HepG2 (cell line): Measurements from ENCODE around the gene GOT1. TPM values are rescaled to one million over a fixed set of nuclear protein-coding genes. Genes with fewer than 3 reads are reported as not detected.

Experiments used
- FOXM1 ChIP-seq: sonication (generic); formaldehyde crosslinking; IDR thresholded peaks from 2 replicates; pipeline ENCODE4 v1.5.0; 2020; ENCODE audit warnings: missing genetic modification reagents
- IRX3 ChIP-seq: sonication (generic); formaldehyde crosslinking; IDR thresholded peaks from 2 replicates; pipeline ENCODE4 v1.8.1; 2023; ENCODE audit warnings: mild to moderate bottlenecking, low read depth, missing genetic modification reagents, borderline replicate concordance
- JUND ChIP-seq: sonication (generic); formaldehyde crosslinking; IDR thresholded peaks from 2 replicates; pipeline ENCODE4 v1.8.0; 2022; ENCODE audit warnings: mild to moderate bottlenecking, missing genetic modification reagents
- MIER3 ChIP-seq: IDR thresholded peaks from 2 replicates; pipeline ENCODE4 v1.6.1; 2016; ENCODE audit warnings: missing compliant biosample characterization, borderline replicate concordance
- NFYB ChIP-seq: sonication (generic); formaldehyde crosslinking; IDR thresholded peaks from 2 replicates; pipeline ENCODE4 v1.4.0; 2020; ENCODE audit warnings: missing genetic modification reagents
- PAX8 ChIP-seq: sonication (generic); formaldehyde crosslinking; IDR thresholded peaks from 2 replicates; pipeline ENCODE4 v1.8.0; 2022; ENCODE audit warnings: mild to moderate bottlenecking, missing genetic modification reagents, borderline replicate concordance
- PHF8 ChIP-seq: sonication (generic); formaldehyde crosslinking; IDR thresholded peaks from 2 replicates; pipeline ENCODE4 v1.5.0; 2020; ENCODE audit warnings: missing genetic modification reagents
- TBP ChIP-seq: sonication (generic); formaldehyde crosslinking; IDR thresholded peaks from 2 replicates; pipeline ENCODE4 v1.5.0; 2020; ENCODE audit warnings: missing genetic modification reagents
- TCF12 ChIP-seq, 2 experiments: fragments of 450-650 bp in 1 of 2; sonication (generic) in 1 of 2; formaldehyde crosslinking in 1 of 2; IDR thresholded peaks; 2 replicates each; pipeline versions ENCODE4 v1.6.1 to v1.8.0; 2017 to 2022; ENCODE audit warnings: antibody characterized with exemption in 1 of 2, mild to moderate bottlenecking in 1 of 2, missing genetic modification reagents in 1 of 2, moderate library complexity in 1 of 2
- XBP1 ChIP-seq: sonication (generic); formaldehyde crosslinking; IDR thresholded peaks from 2 replicates; pipeline ENCODE4 v1.5.0; 2020; ENCODE audit warnings: missing genetic modification reagents
- ZFP82 ChIP-seq: sonication (generic); formaldehyde crosslinking; IDR thresholded peaks from 2 replicates; pipeline ENCODE4 v1.5.1; 2020; ENCODE audit warnings: mild to moderate bottlenecking, missing genetic modification reagents, borderline replicate concordance
- ZIK1 ChIP-seq: sonication (generic); formaldehyde crosslinking; IDR thresholded peaks from 2 replicates; pipeline ENCODE4 v1.5.0; 2020; ENCODE audit warnings: mild to moderate bottlenecking, low read depth, missing genetic modification reagents, borderline replicate concordance
- ZNF143 ChIP-seq: sonication (generic); formaldehyde crosslinking; IDR thresholded peaks from 2 replicates; pipeline ENCODE4 v1.4.0; 2020; ENCODE audit warnings: missing genetic modification reagents
- ZNF180 ChIP-seq: sonication (generic); formaldehyde crosslinking; IDR thresholded peaks from 2 replicates; pipeline ENCODE4 v1.4.0; 2020; ENCODE audit warnings: low read depth, missing genetic modification reagents, borderline replicate concordance
- ZNF251 ChIP-seq: sonication (generic); formaldehyde crosslinking; IDR thresholded peaks from 2 replicates; pipeline ENCODE4 v1.9.0; 2021; ENCODE audit warnings: mild to moderate bottlenecking, missing genetic modification reagents
- ZNF432 ChIP-seq: sonication (generic); formaldehyde crosslinking; IDR thresholded peaks from 2 replicates; pipeline ENCODE4 v1.5.0; 2020; ENCODE audit warnings: missing genetic modification reagents, mild to moderate bottlenecking, borderline replicate concordance
- polyA plus RNA-seq, 8 experiments: library from polyadenylated mRNA; depleted of rRNA in 3 of 8; stranded (reverse) in 7 of 8; unstranded in 1 of 8; fragments of >200 nt; fragmentation: Illumina TruSeq in 4 of 8; extraction: Trizol in 4 of 8; gene quantifications; 2 replicates each; pipeline versions ENCODE4 v1.2.1 to v1.2.3, GENCODE V29; 2011 to 2016; ENCODE audit warnings: low read depth in 4 of 8, missing spikeins in 1 of 8, mixed read lengths in 1 of 8; ENCODE audit not compliant: insufficient read depth in 1 of 8
- total RNA-seq, 5 experiments: library from RNA; depleted of rRNA; stranded (reverse); fragments of >200 nt; fragmentation: Illumina TruSeq; extraction: Trizol; gene quantifications; 2 replicates each; pipeline ENCODE4 v1.2.3, GENCODE V29; 2016; ENCODE audit warnings: low read depth in 1 of 5
- TF ChIP-seq, protein P1 (sequence below): sonication (generic); formaldehyde crosslinking; IDR thresholded peaks from 2 replicates; pipeline ENCODE4 v1.4.0; 2020; ENCODE audit warnings: missing genetic modification reagents
- TF ChIP-seq, protein P2 (sequence below): IDR thresholded peaks from 2 replicates; pipeline ENCODE4 v1.6.1; 2016
- TF ChIP-seq, protein P3 (sequence below): sonication (generic); formaldehyde crosslinking; IDR thresholded peaks from 2 replicates; pipeline ENCODE4 v1.8.1; 2022; ENCODE audit warnings: mild to moderate bottlenecking, missing genetic modification reagents
- TF ChIP-seq, protein P4 (sequence below): sonication (generic); formaldehyde crosslinking; IDR thresholded peaks from 2 replicates; pipeline ENCODE4 v1.8.0; 2022; ENCODE audit warnings: mild to moderate bottlenecking, missing genetic modification reagents, moderate library complexity

GOT1 gene
- total and polyA plus RNA-seq, 2 of the 13 experiments (the other 11 are each of a cell fraction or from before 2014, with no cell fraction given): 81.2 to 102 TPM

DNA sequence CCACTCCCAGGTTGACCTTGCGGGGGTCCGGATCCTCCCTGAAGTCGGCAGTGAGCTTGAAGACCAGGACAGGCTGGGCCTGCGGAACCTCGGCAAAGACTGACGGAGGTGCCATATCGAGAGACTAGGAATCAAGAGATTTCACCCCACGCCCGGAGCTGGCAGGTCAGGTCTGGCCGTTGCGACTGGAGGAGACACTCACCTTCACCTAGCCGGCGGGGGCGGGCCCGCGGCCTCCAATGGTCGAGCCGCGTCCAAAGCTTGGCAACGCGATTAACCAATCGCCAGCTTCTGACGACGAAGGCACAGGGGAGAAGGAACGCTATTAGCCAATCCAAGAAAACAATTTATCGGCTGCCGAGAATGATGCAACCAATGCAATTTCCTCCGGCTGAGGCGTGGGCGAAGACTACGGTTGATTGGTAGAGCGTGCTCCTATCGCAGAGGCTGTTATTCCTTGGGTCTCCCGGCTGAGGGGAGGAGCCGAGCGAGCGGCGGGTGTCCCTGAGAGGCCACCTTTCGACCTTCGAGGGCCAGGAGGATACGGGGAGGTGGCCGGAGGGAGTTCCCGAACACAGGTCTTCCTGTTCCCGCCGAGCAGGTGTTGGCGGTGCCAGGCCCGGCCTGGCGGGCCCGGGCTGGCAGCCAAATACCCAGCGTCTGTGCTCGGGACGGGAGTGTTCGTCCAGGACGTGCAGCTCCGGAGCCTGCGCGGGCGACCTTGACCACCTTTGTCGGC lies at the start of gene GOT1 (continued):
- TF ChIP-seq, protein P1, sequence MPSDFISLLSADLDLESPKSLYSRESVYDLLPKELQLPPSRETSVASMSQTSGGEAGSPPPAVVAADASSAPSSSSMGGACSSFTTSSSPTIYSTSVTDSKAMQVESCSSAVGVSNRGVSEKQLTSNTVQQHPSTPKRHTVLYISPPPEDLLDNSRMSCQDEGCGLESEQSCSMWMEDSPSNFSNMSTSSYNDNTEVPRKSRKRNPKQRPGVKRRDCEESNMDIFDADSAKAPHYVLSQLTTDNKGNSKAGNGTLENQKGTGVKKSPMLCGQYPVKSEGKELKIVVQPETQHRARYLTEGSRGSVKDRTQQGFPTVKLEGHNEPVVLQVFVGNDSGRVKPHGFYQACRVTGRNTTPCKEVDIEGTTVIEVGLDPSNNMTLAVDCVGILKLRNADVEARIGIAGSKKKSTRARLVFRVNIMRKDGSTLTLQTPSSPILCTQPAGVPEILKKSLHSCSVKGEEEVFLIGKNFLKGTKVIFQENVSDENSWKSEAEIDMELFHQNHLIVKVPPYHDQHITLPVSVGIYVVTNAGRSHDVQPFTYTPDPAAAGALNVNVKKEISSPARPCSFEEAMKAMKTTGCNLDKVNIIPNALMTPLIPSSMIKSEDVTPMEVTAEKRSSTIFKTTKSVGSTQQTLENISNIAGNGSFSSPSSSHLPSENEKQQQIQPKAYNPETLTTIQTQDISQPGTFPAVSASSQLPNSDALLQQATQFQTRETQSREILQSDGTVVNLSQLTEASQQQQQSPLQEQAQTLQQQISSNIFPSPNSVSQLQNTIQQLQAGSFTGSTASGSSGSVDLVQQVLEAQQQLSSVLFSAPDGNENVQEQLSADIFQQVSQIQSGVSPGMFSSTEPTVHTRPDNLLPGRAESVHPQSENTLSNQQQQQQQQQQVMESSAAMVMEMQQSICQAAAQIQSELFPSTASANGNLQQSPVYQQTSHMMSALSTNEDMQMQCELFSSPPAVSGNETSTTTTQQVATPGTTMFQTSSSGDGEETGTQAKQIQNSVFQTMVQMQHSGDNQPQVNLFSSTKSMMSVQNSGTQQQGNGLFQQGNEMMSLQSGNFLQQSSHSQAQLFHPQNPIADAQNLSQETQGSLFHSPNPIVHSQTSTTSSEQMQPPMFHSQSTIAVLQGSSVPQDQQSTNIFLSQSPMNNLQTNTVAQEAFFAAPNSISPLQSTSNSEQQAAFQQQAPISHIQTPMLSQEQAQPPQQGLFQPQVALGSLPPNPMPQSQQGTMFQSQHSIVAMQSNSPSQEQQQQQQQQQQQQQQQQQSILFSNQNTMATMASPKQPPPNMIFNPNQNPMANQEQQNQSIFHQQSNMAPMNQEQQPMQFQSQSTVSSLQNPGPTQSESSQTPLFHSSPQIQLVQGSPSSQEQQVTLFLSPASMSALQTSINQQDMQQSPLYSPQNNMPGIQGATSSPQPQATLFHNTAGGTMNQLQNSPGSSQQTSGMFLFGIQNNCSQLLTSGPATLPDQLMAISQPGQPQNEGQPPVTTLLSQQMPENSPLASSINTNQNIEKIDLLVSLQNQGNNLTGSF (CRISPR knock-in tag): no peak
- no peak for TF ChIP-seq XBP1 (CRISPR knock-in tag)
- peak; percentile 99 for TF ChIP-seq NFYB
- TF ChIP-seq MIER3 (CRISPR knock-in tag): 0 out of 2 replicates have a peak, but pooled peaks have one; percentile 9
- no peak for TF ChIP-seq FOXM1 (CRISPR knock-in tag)
- peak; percentile 73 for TF ChIP-seq PHF8
- TF ChIP-seq, protein P2, sequence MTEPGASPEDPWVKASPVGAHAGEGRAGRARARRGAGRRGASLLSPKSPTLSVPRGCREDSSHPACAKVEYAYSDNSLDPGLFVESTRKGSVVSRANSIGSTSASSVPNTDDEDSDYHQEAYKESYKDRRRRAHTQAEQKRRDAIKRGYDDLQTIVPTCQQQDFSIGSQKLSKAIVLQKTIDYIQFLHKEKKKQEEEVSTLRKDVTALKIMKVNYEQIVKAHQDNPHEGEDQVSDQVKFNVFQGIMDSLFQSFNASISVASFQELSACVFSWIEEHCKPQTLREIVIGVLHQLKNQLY (CRISPR knock-in tag): no peak
- TF ChIP-seq ZNF180: no peak
- no peak for TF ChIP-seq ZNF251 (CRISPR knock-in tag)
- TF ChIP-seq, protein P3, sequence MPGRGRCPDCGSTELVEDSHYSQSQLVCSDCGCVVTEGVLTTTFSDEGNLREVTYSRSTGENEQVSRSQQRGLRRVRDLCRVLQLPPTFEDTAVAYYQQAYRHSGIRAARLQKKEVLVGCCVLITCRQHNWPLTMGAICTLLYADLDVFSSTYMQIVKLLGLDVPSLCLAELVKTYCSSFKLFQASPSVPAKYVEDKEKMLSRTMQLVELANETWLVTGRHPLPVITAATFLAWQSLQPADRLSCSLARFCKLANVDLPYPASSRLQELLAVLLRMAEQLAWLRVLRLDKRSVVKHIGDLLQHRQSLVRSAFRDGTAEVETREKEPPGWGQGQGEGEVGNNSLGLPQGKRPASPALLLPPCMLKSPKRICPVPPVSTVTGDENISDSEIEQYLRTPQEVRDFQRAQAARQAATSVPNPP (CRISPR knock-in tag): 0 out of 2 replicates have a peak, but pooled peaks have one; percentile 37
- no peak for TF ChIP-seq PAX8 (CRISPR knock-in tag)
- no peak for TF ChIP-seq TCF12 (IDR thresholded peaks at IDR 0.05)
- TF ChIP-seq TCF12 (CRISPR knock-in tag; IDR thresholded peaks at IDR 0.05): peak; percentile 84; the same call in 1 of the 2 replicates
- TF ChIP-seq JUND (CRISPR knock-in tag): no peak
- no peak for TF ChIP-seq ZNF432
- TF ChIP-seq ZIK1: peak; percentile 31; the same call in 1 of the 2 replicates
- TF ChIP-seq ZNF143 (CRISPR knock-in tag): no peak
- peak; percentile 52; the same call in 1 of the 2 replicates for TF ChIP-seq IRX3 (CRISPR knock-in tag)
- no peak for TF ChIP-seq TBP (CRISPR knock-in tag)
- no peak for TF ChIP-seq ZFP82 (CRISPR knock-in tag)
- TF ChIP-seq, protein P4, sequence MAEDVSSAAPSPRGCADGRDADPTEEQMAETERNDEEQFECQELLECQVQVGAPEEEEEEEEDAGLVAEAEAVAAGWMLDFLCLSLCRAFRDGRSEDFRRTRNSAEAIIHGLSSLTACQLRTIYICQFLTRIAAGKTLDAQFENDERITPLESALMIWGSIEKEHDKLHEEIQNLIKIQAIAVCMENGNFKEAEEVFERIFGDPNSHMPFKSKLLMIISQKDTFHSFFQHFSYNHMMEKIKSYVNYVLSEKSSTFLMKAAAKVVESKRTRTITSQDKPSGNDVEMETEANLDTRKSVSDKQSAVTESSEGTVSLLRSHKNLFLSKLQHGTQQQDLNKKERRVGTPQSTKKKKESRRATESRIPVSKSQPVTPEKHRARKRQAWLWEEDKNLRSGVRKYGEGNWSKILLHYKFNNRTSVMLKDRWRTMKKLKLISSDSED (CRISPR knock-in tag): no peak
